Transverse colon (tissue), 4 donors: ENCODE measurements around the gene AP4B1. TPM values are rescaled to one million over a fixed set of nuclear protein-coding genes. Genes with fewer than 3 reads are reported as not detected.

Experiments used
- DNase-seq: peaks from one replicate; pipeline ENCODE4 v3.0.0-alpha.2; 2019
- H3K27ac ChIP-seq, 4 donors: fragments of 200-600 bp; sonication (generic); 2 replicates each; pipeline ENCODE4 v1.5.1; 2016 to 2018; ENCODE audit warnings: inconsistent platforms in 4 of 4
- H3K27me3 ChIP-seq: fragments of 200-600 bp; sonication (generic); 2 replicates; pipeline ENCODE4 v1.5.1; 2017; ENCODE audit warnings: inconsistent platforms
- H3K36me3 ChIP-seq, 4 donors: fragments of 200-600 bp; sonication (generic); 2 replicates each; pipeline ENCODE4 v1.5.1; 2017 to 2019; ENCODE audit warnings: inconsistent platforms in 4 of 4
- H3K4me1 ChIP-seq, 4 donors: fragments of 200-600 bp; sonication (generic); 2 replicates each; pipeline ENCODE4 v1.5.1; 2017 to 2020; ENCODE audit warnings: inconsistent platforms in 4 of 4
- H3K4me3 ChIP-seq, 4 donors: fragments of 200-600 bp; sonication (generic); 1 replicate in 1 of 4; 2 replicates in 3 of 4; pipeline versions ENCODE4 v1.5.1 to v1.6.1; 2017 to 2019; ENCODE audit warnings: inconsistent platforms in 4 of 4
- H3K9me3 ChIP-seq, 2 donors: fragments of 200-600 bp; sonication (generic); 2 replicates each; pipeline ENCODE4 v1.5.1; 2017 to 2019; ENCODE audit warnings: inconsistent platforms in 2 of 2
- EP300 ChIP-seq: sonication (generic); formaldehyde crosslinking; IDR thresholded peaks from one replicate; pipeline ENCODE4 v1.6.1; 2017; ENCODE audit warnings: antibody characterized with exemption, low read depth
- POLR2A ChIP-seq: fragments of 450-650 bp; IDR thresholded peaks from one replicate; pipeline ENCODE4 v1.6.1; 2016; ENCODE audit warnings: antibody characterized with exemption, mild to moderate bottlenecking, moderate library complexity
- POLR2AphosphoS5 ChIP-seq, 3 donors: sonication (generic); formaldehyde crosslinking; IDR thresholded peaks; one replicate each; pipeline ENCODE4 v1.6.1; 2016; ENCODE audit warnings: antibody characterized with exemption in 3 of 3
- WGBS, 2 donors: methylation state at CpG; one replicate each; pipeline ENCODE4 v1.1.5; 2018; ENCODE audit warnings: low coverage in 1 of 2; 5-methylcytosine and 5-hydroxymethylcytosine counted together
- in situ Hi-C, 4 donors: fragments of 200-750 bp; cut with MboI; loops; one replicate each; pipeline versions ENCODE4 v1.15.0 to v1.15.1; 2017; ENCODE audit warnings: low sequenced_read_pairs in 3 of 4, low pct_ligation_motif_present in 1 of 4, low pct_unique_long_range_greater_than_20kb in 1 of 4
- intact Hi-C: fragments of 100-400 bp; cut with DNase I; formaldehyde crosslinking; loops from one replicate; pipeline ENCODE4 v1.15.1; 2023; ENCODE audit warnings: low total_unique reads
- total RNA-seq, 4 donors: library from RNA; depleted of rRNA; stranded (reverse); fragments of >200 nt; gene quantifications; one replicate each; pipeline ENCODE4 v1.1.0, GENCODE V29; 2016
- TF ChIP-seq, protein P1 (sequence below), 5 experiments: fragments of 200-600 bp in 3 of 5; fragments of 450-650 bp in 2 of 5; sonication (generic) in 3 of 5; IDR thresholded peaks; 1 replicate in 2 of 5; 2 replicates in 3 of 5; pipeline ENCODE4 v1.5.1; 2016 to 2017; ENCODE audit warnings: antibody characterized with exemption in 5 of 5, inconsistent platforms in 3 of 5, mild to moderate bottlenecking in 2 of 5, moderate library complexity in 1 of 5

Gene AP4B1
- total RNA-seq, 4 donors from 2014 or later: 7.2 to 37.2 (median 16.5) TPM

- H3K27me3 ChIP-seq: no peaks in the 10 kb centered on the region
- TF ChIP-seq, protein P1, sequence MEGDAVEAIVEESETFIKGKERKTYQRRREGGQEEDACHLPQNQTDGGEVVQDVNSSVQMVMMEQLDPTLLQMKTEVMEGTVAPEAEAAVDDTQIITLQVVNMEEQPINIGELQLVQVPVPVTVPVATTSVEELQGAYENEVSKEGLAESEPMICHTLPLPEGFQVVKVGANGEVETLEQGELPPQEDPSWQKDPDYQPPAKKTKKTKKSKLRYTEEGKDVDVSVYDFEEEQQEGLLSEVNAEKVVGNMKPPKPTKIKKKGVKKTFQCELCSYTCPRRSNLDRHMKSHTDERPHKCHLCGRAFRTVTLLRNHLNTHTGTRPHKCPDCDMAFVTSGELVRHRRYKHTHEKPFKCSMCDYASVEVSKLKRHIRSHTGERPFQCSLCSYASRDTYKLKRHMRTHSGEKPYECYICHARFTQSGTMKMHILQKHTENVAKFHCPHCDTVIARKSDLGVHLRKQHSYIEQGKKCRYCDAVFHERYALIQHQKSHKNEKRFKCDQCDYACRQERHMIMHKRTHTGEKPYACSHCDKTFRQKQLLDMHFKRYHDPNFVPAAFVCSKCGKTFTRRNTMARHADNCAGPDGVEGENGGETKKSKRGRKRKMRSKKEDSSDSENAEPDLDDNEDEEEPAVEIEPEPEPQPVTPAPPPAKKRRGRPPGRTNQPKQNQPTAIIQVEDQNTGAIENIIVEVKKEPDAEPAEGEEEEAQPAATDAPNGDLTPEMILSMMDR (IDR thresholded peaks at IDR 0.05): no peak
- TF ChIP-seq POLR2AphosphoS5 (IDR thresholded peaks at IDR 0.05): no peak
- peaks cover 0 to 10% (median 8%) of the 10 kb centered on the region in 4 donors for H3K4me1 ChIP-seq
- DNase-seq: no peak
- WGBS, 2 donors: 97 to 100% methylated on average over 1 to 5 of the region's 5 CpGs
- no peak overlapping the region for H3K4me3 ChIP-seq
- H3K9me3 ChIP-seq: no peaks in the 10 kb centered on the region
- H3K36me3 ChIP-seq: peaks cover 0 to under 1% (median 0%) of the 10 kb centered on the region in 4 donors
- intact Hi-C loops (no loop called here), in situ Hi-C loops (no loop called here)
- no peak overlapping the region for H3K27ac ChIP-seq
Observed at GRCh38 chr1:113916974-113917373, 12.4 kb upstream of the AP4B1 start.

- Histone ChIP-seq H3K27ac (no peak overlapping the region), H3K4me3 (no peak overlapping the region), H3K9me3 (no peaks in the 10 kb centered on the region), H3K27me3 (no peaks in the 10 kb centered on the region), H3K36me3 (peaks cover 0 to 7% (median 0%) of the 10 kb centered on the region in 4 donors), H3K4me1 (peaks cover 0 to 10% (median 8%) of the 10 kb centered on the region in 4 donors)
- 89 to 93% methylated on average over 1 to 5 of the region's 5 CpGs for WGBS, 2 donors
- TF ChIP-seq, protein P1 (IDR thresholded peaks at IDR 0.05): no peak
- no peak for TF ChIP-seq POLR2A
- DNase-seq: no peak
- in situ Hi-C loops: no loop called here
- intact Hi-C loops: no loop called here
Observed at GRCh38 chr1:113913887-113914664, 9.5 kb upstream of the AP4B1 start.

- H3K36me3 ChIP-seq: peaks cover 0 to 7% (median 0%) of the 10 kb centered on the region in 4 donors
- in situ Hi-C loops (no loop called here), intact Hi-C loops (no loop called here)
- DNase-seq: no peak
- peaks cover 0 to 10% (median 8%) of the 10 kb centered on the region in 4 donors for H3K4me1 ChIP-seq
- H3K9me3 ChIP-seq: no peaks in the 10 kb centered on the region
- TF ChIP-seq, protein P1 (IDR thresholded peaks at IDR 0.05): no peak
- no peak for TF ChIP-seq POLR2A
- no peak for TF ChIP-seq POLR2AphosphoS5 (IDR thresholded peaks at IDR 0.05)
- no peak for TF ChIP-seq EP300
- no peak overlapping the region for H3K4me3 ChIP-seq
- 61 to 63% methylated on average over 1 to 3 of the region's 3 CpGs for WGBS, 2 donors
- no peaks in the 10 kb centered on the region for H3K27me3 ChIP-seq
- peak overlapping the region; percentile 58 to 71 (median 64) for H3K27ac ChIP-seq
Observed at GRCh38 chr1:113913312-113913668, 8.7 kb upstream of the AP4B1 start.

- Histone ChIP-seq H3K27me3 (no peaks in the 10 kb centered on the region), H3K9me3 (no peaks in the 10 kb centered on the region), H3K27ac (peak overlapping the region; percentile 58 to 71 (median 64)), H3K4me3 (no peak overlapping the region), H3K4me1 (peaks cover 0 to 10% (median 8%) of the 10 kb centered on the region in 4 donors), H3K36me3 (peaks cover 0 to 7% (median 0%) of the 10 kb centered on the region in 4 donors)
- intact Hi-C loops: no loop called here
- DNase-seq: no peak
- WGBS, 2 donors: 58 to 60% methylated on average over 4 to 6 of the region's 6 CpGs
- TF ChIP-seq POLR2AphosphoS5 (IDR thresholded peaks at IDR 0.05) (no peak), POLR2A (no peak)
- TF ChIP-seq, protein P1 (IDR thresholded peaks at IDR 0.05): no peak
- in situ Hi-C loops: no loop called here
Observed at GRCh38 chr1:113912594-113913311, 8.2 kb upstream of the AP4B1 start.
